HG02798 (cell line): ENCODE data around the gene MACROD2.

Source experiments
- ATAC-seq: cut with Tn5 transposase; IDR thresholded peaks from one replicate; pipeline ENCODE4 v1.9.1; 2021; ENCODE audit warnings: mild to moderate bottlenecking; ENCODE audit not compliant: unreplicated experiment, poor library complexity

Gene MACROD2

DNA sequence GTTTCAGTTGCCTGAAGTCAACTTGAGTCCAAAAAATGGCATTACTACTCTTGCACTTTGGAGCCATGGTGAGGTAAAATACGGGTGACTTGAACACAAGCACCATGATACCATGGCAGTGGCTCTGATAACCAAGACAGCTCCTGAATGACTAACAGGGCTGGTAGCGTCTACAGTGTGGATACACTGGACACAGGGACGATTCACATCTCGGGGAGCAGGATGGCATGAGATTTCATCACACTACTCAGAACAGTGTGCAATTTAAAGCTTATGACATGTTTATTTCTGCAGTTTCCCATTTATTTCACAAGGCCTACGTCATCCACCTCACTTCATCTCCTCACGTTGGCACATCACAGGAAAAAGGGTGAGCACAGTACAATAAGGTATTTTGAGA lies 1627.1 kb downstream of the MACROD2 start:
- ATAC-seq = no peak

- no peak for ATAC-seq
Observed at GRCh38 chr20:15623215-15623614, 1627.9 kb downstream of the MACROD2 start.

GRCh38 chr20:15625981-15626380 lies 1630.7 kb downstream of the MACROD2 start:
- ATAC-seq = no peak

- no peak for ATAC-seq
Observed at GRCh38 chr20:15627089-15627488, 1631.8 kb downstream of the MACROD2 start.

GRCh38 chr20:15627501-15627903 lies 1632.2 kb downstream of the MACROD2 start:
- no peak for ATAC-seq

GRCh38 chr20:15628851-15629353 lies 1633.6 kb downstream of the MACROD2 start:
- ATAC-seq = no peak

DNA sequence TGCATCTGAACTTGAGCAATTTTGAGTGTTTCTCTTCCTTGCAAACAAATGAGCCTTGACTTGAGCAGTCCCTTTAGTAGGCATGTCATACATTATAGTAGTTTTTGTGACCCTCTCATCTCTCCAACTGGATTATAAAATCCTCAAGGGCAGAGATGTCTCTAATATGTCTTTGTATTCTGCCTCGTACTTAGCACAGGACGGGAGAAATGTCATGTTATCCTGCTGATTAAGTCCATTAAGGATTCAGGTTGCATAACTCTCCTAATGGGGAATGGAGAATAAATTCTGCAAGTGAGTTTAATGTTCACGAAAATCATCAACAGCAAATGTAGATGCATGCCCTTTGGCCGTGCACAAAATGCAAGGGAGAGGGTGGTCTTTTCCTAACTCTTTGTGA lies 1635.0 kb downstream of the MACROD2 start:
- no peak for ATAC-seq

DNA sequence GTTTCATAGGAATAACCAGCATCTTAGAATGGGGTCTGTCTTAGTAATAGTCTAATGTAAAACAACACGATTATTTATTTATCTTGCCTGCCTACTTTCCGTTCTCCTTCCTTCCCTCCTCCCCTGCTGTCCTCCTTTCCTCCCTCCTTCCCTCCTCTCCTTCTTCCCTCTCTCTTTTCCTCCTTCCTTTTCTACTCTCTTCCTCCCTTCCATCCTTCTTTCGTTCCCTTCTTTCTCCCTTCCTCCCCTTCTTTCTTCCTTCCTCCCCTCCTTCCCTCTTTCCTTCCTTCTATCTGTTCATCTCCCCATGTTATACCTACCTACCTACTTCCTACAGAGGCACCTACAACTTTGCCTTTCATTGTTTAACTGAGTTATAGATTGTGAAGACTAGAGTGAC lies 1637.4 kb downstream of the MACROD2 start:
- ATAC-seq = no peak

GRCh38 chr20:15634102-15634501 lies 1638.8 kb downstream of the MACROD2 start:
- no peak for ATAC-seq

GRCh38 chr20:15637546-15637945 lies 1642.2 kb downstream of the MACROD2 start:
- no peak for ATAC-seq

DNA sequence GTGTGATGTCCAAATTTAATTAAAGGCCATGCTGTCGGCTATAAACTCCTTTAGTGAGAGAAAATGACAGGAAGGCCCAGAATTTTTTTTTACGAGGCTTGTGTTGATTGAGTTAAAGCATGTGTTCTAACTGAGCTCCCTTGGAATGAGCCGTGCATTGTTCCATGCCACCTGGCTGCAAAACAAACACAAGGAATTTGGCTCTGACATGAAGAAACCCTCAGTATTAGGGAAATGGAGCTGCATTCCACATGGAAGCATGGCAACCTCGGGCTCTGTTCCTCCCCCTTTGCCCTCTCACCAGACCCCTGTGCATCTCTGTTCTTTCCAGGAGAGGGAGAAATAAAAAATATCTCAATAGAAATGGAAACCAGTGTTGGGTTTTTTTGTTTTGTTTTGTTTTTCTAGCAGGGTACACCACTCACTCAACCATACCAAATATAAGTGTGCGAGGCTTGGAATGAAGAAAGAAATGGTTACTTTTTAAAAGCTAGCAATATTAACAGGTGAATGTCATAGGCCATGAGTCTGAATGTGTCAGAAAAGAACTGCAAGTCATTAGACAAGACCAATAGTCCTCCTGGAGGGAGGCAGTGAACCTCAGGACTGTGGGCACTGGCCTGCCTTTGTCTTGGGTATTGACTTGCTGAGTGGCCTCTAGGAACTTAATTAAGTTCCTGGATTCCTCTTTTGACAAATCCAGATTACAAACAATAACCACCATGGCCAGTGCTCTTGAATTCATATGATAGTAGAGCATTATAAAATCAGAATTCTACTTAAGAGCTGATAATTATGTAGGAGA lies 1642.8 kb downstream of the MACROD2 start:
- ATAC-seq = no peak

- no peak for ATAC-seq
Observed at GRCh38 chr20:15638816-15639215, 1643.5 kb downstream of the MACROD2 start.

GRCh38 chr20:15639839-15640238 lies 1644.5 kb downstream of the MACROD2 start:
- ATAC-seq = no peak

GRCh38 chr20:15642109-15642508 lies 1646.8 kb downstream of the MACROD2 start:
- no peak for ATAC-seq

GRCh38 chr20:15642676-15643075 lies 1647.4 kb downstream of the MACROD2 start:
- no peak for ATAC-seq

- no peak for ATAC-seq
Observed at GRCh38 chr20:15643713-15644112, 1648.4 kb downstream of the MACROD2 start.

DNA sequence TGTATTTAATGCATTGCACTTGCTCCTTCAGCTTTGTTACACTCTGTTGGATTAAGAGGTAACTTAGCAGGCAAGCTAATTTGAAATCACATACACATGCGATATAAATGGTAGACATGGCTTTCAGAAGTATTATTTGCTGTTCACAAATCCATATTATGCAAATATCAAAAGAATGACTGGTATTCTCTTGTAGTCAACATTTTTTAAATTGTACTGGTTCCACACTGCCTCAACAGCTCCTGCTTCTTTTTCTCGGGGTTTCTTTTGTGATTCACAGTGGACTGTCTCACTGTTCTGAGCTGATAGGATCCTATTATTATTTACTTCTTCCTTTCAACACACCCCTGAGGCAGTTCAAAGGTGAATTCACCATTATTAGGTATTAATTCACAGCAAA lies 1650.5 kb downstream of the MACROD2 start:
- no peak for ATAC-seq

GRCh38 chr20:15653396-15654207 lies 1658.3 kb downstream of the MACROD2 start:
- no peak for ATAC-seq

- peak; percentile 100 for ATAC-seq
Observed at GRCh38 chr20:15654208-15654649, 1658.9 kb downstream of the MACROD2 start.

DNA sequence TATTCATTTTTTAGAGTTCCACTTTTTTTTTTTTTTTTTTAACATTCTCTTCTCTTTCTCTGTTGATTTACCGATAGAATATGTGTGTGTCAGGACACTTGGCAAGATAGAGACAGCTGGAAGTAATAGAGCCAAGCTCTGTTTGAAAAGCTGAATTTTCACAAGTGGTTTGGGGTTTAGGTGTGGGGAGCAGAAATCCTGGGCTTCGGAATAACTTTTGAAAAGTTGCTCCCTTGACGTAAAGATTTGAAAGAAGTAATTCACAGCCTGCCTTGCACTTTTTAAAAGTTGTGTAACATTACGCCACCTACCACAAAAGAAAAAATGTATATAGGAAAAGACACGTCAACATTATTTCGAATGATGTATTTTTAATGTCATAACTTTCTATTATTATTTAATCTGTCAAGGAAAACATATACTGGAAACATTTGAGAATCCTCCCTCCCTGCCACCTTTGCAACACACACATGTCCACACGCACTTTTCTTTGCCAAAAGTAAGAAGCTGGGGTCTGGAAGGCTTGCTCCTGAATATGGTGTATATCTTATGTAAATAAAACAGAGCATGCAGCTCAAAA lies 1660.1 kb downstream of the MACROD2 start:
- no peak for ATAC-seq

DNA sequence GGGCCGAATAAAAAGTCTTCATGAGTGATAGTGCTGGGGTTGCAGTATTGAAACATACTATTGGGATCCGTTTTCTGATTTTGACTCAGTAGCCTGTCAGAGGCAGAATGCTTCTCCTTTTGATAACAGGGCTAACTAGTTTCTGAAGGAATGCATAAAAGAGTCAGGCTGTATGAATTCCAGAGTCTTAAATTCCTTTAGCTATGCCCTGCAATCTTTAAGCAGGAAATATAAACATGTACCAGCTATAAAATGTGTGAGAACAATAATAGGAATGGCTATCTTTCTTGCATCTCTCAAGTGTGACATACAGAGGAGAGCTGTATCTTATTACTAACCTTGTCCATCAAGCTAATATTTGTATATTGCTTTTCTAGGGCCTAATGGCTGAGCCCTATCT lies 1660.8 kb downstream of the MACROD2 start:
- no peak for ATAC-seq
